GM20431 (cell line): ENCODE data around the gene HSD17B2.
"Not testable (repeated sequence)": the region's sequence is repeated elsewhere in the genome, so short reads cannot be mapped to it uniquely, and the experiment has no call there.

ENCODE experiments used
- in situ Hi-C: fragments of 300-500 bp; cut with MseI, MboI; formaldehyde crosslinking; loops from one replicate; pipeline ENCODE4 v1.15.0; 2020; ENCODE audit warnings: low sequenced_read_pairs; ENCODE audit not compliant: unreplicated experiment

Gene HSD17B2

DNA sequence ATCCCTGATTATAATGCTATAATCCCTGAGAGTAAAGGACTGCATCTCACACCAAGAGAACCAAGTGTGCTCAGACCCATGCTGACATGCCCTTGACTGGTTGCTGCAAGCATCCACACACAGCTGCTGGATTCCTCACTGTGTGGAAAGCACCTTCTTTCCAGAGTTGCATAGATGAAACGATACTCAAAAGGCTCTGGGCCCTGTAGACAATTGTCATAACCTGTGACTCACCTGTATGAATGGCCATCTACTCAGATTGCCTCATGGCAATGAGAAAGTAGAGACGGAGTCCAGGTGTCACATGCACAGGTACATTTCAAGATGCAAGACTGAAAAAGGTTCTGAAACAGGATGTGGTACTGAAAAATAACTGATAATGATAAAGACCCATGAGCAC is 76.9 kb downstream of the HSD17B2 start:
- in situ Hi-C loops, result no loop called here

GRCh38 chr16:82113741-82114140 is 78.7 kb downstream of the HSD17B2 start:
- in situ Hi-C loops, result no loop called here

DNA sequence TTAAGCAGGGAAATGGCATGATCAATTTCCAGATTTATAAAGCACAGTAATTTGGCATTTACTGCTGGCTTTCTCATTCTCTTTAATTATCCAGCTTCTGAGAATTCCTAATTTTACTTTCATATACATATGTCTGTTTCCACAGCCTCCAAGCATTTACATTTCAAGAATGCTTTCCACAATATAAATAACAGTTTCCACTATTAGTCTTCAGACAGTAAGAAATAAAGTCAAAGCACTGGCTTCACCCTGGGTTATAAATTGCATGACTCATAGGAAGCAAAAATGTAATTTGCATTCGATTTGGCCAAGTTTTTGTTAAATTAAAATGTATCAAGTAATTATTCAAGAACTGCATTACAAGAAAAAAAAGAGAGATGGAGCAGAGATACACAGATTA is 81.5 kb downstream of the HSD17B2 start:
- in situ Hi-C loops, result no loop called here

DNA sequence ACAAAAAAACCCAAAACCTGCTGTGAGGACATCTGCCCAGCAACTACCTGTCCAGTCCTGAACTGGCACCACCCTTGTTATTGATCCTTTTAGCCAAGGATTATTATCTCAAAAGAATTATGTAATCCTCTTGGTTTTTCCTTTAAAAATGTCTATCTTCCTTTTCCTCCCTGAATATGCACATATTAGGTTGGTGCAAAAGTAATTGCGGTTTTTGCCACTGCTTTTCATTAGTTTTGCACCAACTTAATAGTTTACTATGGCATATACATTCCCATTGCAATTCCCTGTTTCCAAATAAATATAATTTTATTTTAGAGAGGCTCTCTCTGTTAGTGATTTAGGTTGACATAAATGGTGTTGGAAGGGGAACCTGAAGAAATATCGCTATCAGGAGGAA is 83.7 kb downstream of the HSD17B2 start:
- in situ Hi-C loops, result no loop called here

DNA sequence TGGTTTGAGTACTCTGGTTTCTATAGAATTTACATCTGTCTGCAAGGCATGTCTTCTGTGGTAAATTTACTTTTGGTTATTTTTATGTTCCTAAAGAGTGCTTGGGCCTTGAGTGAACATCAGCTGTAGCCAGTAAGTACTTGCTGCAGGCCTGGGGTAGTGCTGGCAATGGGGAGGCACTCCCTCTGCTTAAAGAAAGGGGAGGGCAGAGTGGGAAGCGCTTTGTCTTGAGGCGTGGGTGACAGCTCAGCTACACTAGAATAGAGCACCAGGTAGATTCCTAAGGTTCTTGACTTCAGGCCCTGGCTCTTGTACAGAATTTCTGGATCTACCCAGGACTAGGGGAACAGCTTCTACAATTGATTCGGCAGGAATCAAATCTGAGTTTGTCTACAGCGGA is 84.4 kb downstream of the HSD17B2 start:
- in situ Hi-C loops, result no loop called here

DNA sequence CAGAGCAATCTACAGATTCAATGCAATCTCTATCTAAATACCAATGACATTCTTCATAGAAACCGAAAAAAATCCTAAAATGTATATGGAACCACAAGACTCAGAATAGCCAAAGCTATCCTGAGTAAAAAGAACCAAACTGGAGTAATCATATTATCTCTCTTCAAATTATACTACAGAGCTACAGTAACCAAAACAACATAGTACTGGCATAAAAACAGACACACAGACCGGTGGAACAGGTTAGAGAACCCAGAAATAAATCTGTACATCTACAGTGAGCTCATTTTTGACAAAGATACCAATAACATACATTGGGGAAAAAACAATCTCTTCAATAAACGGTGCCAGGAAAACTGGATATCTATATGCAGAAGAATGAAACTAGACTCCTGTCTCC is 89.6 kb downstream of the HSD17B2 start:
- in situ Hi-C loops, result no loop called here

DNA sequence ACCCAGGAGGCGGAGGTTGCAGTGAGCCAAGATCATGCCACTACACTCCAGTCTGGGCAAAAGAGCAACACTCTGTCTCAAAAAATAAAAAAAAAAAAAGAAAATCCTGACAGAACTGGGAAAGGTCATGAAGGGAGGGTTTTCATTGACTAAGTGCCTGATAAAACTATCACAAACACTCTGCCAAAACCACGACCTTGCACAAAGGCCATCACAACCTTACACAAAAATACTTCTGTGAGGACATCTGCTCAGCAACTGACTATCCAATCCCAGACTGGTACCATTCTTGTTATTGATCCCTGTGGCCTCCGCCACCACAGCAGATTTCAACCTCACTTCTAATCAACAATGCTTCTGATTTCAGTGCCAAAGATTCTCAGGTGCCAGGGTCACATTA is 94.8 kb downstream of the HSD17B2 start:
- in situ Hi-C loops, result no loop called here

GRCh38 chr16:82133798-82134197 is 98.7 kb downstream of the HSD17B2 start:
- in situ Hi-C loops, result no loop called here

- in situ Hi-C loops, result no loop called here
Observed at GRCh38 chr16:82134846-82135245, 99.8 kb downstream of the HSD17B2 start.

- in situ Hi-C loops, result no loop called here
Observed at GRCh38 chr16:82135844-82136243, 100.8 kb downstream of the HSD17B2 start.

GRCh38 chr16:82136956-82137821 is 102.1 kb downstream of the HSD17B2 start:
- in situ Hi-C loops, result no loop called here

DNA sequence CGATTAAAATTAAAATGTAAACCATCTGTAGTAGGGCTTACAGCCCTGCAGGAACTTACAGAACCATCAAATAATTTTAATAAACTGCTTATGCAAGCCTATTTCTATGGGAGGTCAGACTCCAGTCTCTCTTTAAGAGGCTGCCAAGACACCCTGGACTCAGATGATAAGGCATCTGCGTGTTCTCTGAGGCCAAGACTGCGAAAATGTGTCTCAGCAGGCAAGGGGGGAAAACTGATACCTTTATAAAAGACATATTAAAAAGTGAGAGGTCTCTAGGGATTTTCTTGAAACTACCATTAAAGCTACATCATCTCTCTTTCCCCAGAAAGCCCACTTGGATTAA is 102.7 kb downstream of the HSD17B2 start:
- in situ Hi-C loops, result no loop called here

DNA sequence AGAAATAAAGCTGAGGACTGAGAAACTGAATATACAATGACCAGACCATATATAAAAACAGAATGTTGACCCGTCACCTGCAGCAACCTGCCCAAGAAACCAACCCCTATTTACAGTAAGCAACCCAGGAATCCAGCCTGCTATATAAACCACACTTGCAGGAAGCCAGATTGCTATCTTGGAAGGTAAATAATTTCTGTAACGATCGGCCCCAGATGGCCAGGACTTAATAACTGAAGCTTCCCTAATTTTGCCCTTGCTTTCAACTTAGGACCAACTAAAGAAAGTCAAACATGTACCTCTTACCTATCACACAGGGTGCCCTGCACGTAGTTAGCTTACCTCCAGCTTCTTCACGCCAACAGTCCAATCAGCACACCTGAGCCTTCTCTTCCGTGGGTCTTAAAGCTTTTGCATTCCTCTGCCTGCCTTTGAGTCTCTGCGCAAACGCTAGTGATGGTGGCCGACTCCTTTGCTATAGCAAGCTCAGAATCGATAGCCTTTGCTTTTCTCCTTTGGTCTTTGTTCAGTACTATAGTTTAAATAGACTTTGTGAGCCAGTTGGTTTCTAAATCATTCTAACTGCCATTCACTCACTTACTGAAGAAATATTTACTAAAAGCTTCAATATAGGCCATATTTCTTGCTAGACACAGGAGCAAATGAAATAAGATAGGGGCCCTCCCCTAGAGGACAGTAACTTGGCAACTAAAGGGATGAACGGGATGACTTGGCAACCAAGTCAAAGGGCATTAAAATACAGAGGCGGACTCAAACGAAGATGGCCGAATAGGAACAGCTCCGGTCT is 103.6 kb downstream of the HSD17B2 start:
- in situ Hi-C loops, result no loop called here

GRCh38 chr16:82139286-82139571 is 104.2 kb downstream of the HSD17B2 start:
- in situ Hi-C loops, result not testable (repeated sequence)

GRCh38 chr16:82146556-82146955 is 111.5 kb downstream of the HSD17B2 start:
- in situ Hi-C loops, result no loop called here

GRCh38 chr16:82146957-82147356 is 111.9 kb downstream of the HSD17B2 start:
- in situ Hi-C loops, result no loop called here

- in situ Hi-C loops, result no loop called here
Observed at GRCh38 chr16:82147546-82147945, 112.5 kb downstream of the HSD17B2 start.
